Effector CD4-positive, alpha-beta T cell (primary cell): ENCODE measurements around the gene GALM.
"Not testable (repeated sequence)": the region's sequence is repeated elsewhere in the genome, so short reads cannot be mapped to it uniquely, and the experiment has no call there.

Source experiments
- DNase-seq: peaks from one replicate; pipeline ENCODE4 v3.0.0-alpha.2; 2020

GALM gene

GRCh38 chr2:38743672-38744398 lies 77.9 kb downstream of the GALM start:
- DNase-seq: no peak

GRCh38 chr2:38744399-38744780 lies 78.5 kb downstream of the GALM start:
- no peak for DNase-seq

DNA sequence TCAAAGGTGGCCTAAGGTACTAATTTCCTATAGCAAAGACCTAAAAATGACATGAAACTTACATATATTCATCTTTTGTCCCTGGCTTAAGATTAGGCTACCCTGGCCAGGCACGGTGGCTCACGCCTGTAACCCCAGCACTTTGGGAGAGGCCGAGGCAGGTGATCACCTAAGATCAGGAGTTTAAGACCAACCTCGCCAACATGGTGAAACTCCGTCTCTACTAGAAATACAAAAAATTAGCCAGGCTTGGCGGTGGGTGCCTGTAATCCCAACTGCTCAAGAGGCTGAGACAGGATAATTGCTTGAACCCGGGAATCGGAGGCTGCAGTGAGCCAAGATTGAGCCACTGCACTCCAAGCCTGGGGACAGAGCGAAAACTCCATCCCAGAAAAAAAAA lies 79.4 kb downstream of the GALM start:
- DNase-seq: no peak

DNA sequence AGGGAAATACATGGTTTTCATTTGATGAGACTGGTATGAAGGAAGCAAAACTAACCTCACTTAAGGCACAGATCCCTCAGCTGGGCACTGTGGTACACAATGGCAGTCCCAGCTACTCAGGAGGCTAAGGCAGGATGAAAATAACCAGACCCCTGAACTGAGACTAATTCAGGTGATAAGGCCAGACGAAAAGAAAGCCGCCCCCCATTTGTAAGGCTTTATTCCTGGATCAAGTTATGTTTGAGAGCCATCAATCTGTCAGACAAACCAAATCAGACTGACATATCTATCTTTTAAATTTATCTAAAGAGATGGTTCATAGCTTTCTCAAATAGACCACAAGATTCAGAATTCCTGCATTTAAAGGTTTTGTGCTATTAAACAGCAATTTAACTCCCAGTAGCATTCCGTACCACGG lies 81.1 kb downstream of the GALM start:
- no peak for DNase-seq

DNA sequence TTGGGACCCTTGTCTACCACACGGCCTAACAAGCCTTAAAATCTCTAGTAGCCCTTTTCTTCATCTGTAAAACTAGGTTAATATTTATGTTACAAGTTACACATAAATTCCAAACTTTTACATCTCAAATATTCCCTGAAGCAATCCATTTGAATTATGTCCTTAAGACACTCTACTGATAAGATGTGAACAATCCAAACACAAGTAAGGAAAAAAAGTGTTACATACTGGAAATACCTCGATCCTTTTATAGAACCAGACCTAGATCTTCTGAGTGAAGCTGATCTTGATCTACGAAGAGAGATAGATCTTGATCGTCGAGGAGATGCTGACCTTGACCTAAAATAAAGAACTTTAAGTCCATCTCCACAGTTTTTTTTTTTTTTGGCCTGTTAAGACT lies 81.9 kb downstream of the GALM start:
- DNase-seq: no peak

DNA sequence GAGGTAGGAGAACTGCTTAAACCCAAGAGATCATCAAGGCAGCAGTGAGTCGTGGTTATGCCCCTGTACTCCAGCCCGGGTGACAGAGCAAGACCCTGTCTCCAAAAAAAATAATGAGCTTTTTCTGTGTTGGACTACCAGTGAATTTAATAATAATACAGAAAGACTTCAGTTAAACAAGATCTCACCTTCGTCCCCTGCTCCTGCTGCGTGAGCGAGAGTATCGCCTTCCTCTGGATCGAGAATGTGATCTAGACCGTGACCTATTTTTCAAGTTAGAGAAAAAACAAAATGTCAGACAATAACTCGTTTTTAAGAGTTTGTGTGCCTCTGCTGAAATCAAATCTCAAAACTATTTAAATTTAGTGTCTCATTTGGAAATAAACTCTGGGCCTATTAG lies 82.5 kb downstream of the GALM start:
- no peak for DNase-seq

DNA sequence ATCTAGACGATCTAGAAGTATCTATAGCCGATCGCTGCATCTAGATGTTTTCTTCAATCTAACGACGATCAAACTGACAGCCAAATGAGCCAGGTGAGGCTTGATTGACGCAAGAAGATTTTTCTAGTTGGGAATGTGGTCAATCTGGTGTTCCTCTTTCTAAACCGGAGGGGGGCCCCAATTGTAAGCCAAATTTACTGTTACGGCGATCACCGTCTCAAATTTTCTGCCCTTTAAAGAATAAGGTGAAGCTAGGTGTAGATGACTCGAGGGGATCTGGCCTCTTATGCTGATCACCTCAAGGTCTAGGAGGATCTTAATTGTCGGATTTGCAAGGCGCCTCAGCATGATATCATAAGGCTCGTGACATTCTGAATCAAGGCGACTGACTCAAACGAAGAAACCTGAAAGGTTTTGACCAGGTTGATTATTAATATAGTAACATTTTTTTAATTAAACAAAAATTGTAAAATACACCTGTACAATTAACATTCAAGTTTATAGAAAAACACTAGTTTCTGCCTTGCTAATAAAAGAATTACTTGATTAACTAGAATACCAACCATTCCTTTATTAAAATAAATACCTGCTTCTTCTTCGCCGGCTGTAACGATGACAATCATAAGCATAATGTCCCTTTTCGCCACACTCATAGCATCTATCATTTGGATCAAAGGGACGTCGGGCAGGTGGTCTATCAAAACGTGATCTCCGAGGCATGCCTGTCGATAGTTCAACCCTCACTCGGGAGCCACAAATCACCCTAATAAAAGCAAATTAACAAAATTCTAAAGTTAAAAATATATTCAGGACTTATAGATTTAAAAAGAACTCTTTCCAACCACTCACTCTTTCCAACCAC lies 83.3 kb downstream of the GALM start:
- no peak for DNase-seq

GRCh38 chr2:38750011-38750890 lies 84.3 kb downstream of the GALM start:
- peak; percentile 23 for DNase-seq

- DNase-seq: peak; percentile 97
Measured at GRCh38 chr2:38750891-38751595, 85.1 kb downstream of the GALM start, which contains the start of gene SRSF7. TSS of gene SRSF7 (minus strand) at chr2:38751361. CDS start at chr2:38751256, 105 bp downstream.

GRCh38 chr2:38751596-38752410 lies 85.9 kb downstream of the GALM start:
- no peak for DNase-seq

- DNase-seq: no peak
Measured at GRCh38 chr2:38754049-38754448, 88.1 kb downstream of the GALM start.

GRCh38 chr2:38754506-38754905 lies 88.6 kb downstream of the GALM start:
- no peak for DNase-seq

GRCh38 chr2:38755891-38756290 lies 90.0 kb downstream of the GALM start:
- DNase-seq: not testable (repeated sequence)

DNA sequence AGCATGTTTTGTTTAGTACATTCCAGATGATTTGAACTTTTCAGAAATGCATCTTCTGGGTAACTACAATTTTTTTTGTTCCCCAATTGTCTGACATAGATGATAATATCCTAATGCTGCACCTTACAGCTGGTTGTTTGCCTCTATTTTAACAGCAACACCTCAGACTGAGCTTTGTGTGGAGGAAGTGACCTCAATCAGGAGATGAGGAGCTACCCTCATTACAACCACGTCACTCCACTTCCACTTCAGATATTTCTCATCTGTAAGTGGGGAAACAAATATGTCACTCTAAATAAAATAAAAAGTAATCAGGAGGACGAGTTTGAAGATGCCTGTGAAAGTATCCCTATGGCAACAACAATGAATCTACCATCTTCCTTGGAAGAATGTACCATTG lies 97.3 kb downstream of the GALM start:
- DNase-seq: no peak

DNA sequence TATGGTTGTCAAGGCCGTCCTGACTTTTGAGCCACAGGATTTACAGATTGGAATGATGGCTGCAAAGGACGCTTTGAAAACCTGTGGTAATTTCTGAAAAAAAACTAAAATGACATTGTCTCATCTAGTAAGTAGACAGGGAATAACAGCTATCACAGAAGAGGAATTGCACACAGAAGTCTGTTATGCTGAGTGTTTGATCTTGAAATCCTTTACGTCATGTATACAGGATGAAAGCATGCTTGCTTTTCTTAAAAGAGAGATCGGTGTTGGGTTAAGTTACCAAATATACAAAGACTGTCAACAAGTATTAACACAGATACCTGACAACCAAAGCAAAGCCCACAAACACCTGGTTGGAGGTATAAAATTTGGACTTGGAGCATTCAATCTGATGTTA lies 97.8 kb downstream of the GALM start:
- no peak for DNase-seq

- DNase-seq: no peak
Measured at GRCh38 chr2:38765149-38765548, 99.2 kb downstream of the GALM start.

DNA sequence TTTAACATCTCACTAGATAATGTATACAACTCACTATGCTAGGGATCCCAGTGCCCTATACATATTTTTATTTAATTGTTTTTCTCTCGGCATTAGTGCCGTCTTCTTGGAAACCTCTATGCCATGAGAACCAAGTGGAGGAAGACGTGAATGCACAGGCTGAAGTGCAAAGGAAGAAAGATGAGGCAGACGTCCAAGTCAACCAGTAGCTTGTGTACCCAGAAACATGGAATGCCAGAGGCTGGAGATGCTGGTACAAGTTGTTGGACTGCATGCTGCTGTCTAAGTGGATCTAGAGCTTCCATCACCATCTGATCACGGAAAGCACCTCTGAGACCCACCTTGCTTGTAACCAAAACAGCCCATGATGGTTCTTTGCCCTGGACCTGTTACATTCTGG lies 99.6 kb downstream of the GALM start:
- DNase-seq: no peak

- DNase-seq: no peak
Measured at GRCh38 chr2:38771632-38772031, 105.7 kb downstream of the GALM start.

- no peak for DNase-seq
Measured at GRCh38 chr2:38775097-38775920, 109.4 kb downstream of the GALM start.

- no peak for DNase-seq
Measured at GRCh38 chr2:38775921-38776225, 110.0 kb downstream of the GALM start.

DNA sequence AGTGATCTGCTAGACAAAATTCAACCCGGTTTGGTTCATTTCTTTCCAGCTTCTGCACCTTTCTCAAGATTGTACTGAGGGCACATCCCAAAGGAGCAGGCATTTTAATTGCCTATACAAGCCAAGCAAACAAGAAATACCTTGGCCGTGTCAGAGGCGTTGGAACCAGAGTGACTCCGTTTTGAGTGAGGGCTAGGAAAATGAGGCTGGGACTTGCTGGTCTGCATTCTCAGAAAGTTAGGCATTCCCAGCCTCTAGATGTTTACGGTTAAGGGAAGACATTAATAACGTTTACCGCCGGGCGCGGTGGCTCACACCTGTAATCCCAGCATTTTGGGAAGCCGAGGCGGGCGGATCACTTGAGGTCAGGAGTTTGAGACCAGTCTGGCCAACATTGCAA lies 110.6 kb downstream of the GALM start:
- no peak for DNase-seq
